Measurements from ENCODE around the gene ITPR3. TPM values are rescaled to one million over a fixed set of nuclear protein-coding genes. Genes with fewer than 3 reads are reported as not detected.

The ITPR3 gene
- total RNA-seq, 4 donors from 2014 or later: 105 to 262 (median 124) TPM

GRCh38 chr6:33668328-33668727 is 47.2 kb downstream of the ITPR3 start:
- intact Hi-C loops (cut with DNase I; ENCODE audit: low total_unique reads) (no loop called here), in situ Hi-C loops (cut with MboI; ENCODE audit: low pct_ligation_motif_present in 1 of 4, low pct_unique_long_range_greater_than_20kb in 1 of 4, low sequenced_read_pairs in 3 of 4) (no loop called here)
- H3K27ac ChIP-seq: peak overlapping the region in 2 of 4 donors; percentile 7 to 21
- peaks cover 0 to 20% (median 0%) of the 10 kb centered on the region in 4 donors for H3K36me3 ChIP-seq
- no peak for TF ChIP-seq POLR2AphosphoS5 (IDR thresholded peaks at IDR 0.05)
- no peak for TF ChIP-seq EP300 (IDR thresholded peaks at IDR 0.05; ENCODE audit: low read depth)
- no peak for TF ChIP-seq POLR2A (IDR thresholded peaks at IDR 0.05)
- TF ChIP-seq CTCF (IDR thresholded peaks at IDR 0.05): no peak
- WGBS, 2 donors (ENCODE audit: low coverage in 1 of 2): 93% methylated on average over 8 of the region's 8 CpGs; no CpG with 5 or more reads in 1 of the 2 donors
- DNase-seq: no peak
- H3K9me3 ChIP-seq: no peaks in the 10 kb centered on the region
- H3K27me3 ChIP-seq: no peaks in the 10 kb centered on the region
- H3K4me1 ChIP-seq: no peaks in the 10 kb centered on the region
- H3K4me3 ChIP-seq: no peak overlapping the region

- H3K27ac ChIP-seq: peak overlapping the region in 2 of 4 donors; percentile 7 to 21
Observed at GRCh38 chr6:33668914-33669313, 47.8 kb downstream of the ITPR3 start.

GRCh38 chr6:33670086-33670660 is 49.1 kb downstream of the ITPR3 start:
- intact Hi-C loops (cut with DNase I; ENCODE audit: low total_unique reads) (no loop called here), in situ Hi-C loops (cut with MboI; ENCODE audit: low pct_ligation_motif_present in 1 of 4, low pct_unique_long_range_greater_than_20kb in 1 of 4, low sequenced_read_pairs in 3 of 4) (no loop called here)
- Histone ChIP-seq H3K4me3 (no peak overlapping the region), H3K27ac (no peak overlapping the region), H3K27me3 (no peaks in the 10 kb centered on the region), H3K4me1 (no peaks in the 10 kb centered on the region), H3K9me3 (no peaks in the 10 kb centered on the region), H3K36me3 (peaks cover 0 to 20% (median 0%) of the 10 kb centered on the region in 4 donors)
- no peak for DNase-seq
- WGBS, 2 donors (ENCODE audit: low coverage in 1 of 2): 95 to 97% methylated on average over 9 to 21 of the region's 21 CpGs
- no peak for TF ChIP-seq CTCF (IDR thresholded peaks at IDR 0.05)
- TF ChIP-seq POLR2A (IDR thresholded peaks at IDR 0.05): no peak
- TF ChIP-seq EP300 (IDR thresholded peaks at IDR 0.05; ENCODE audit: low read depth): no peak
- no peak for TF ChIP-seq POLR2AphosphoS5 (IDR thresholded peaks at IDR 0.05)

More at GRCh38 chr6:33668914-33669313, 47.8 kb downstream of the ITPR3 start:
- H3K36me3 ChIP-seq: peaks cover 0 to 20% (median 0%) of the 10 kb centered on the region in 4 donors
- H3K27me3 ChIP-seq: no peaks in the 10 kb centered on the region
- in situ Hi-C loops (cut with MboI; ENCODE audit: low pct_ligation_motif_present in 1 of 4, low pct_unique_long_range_greater_than_20kb in 1 of 4, low sequenced_read_pairs in 3 of 4) (no loop called here), intact Hi-C loops (cut with DNase I; ENCODE audit: low total_unique reads) (no loop called here)
- no peak overlapping the region for H3K4me3 ChIP-seq
- TF ChIP-seq CTCF (IDR thresholded peaks at IDR 0.05) (no peak), POLR2AphosphoS5 (IDR thresholded peaks at IDR 0.05) (peak in 1 of 3 donors; percentile 8), POLR2A (IDR thresholded peaks at IDR 0.05) (no peak)
- 41% methylated on average over 17 of the region's 17 CpGs; no CpG with 5 or more reads in 1 of the 2 donors for WGBS, 2 donors (ENCODE audit: low coverage in 1 of 2)
- peak; percentile 83 for DNase-seq
- no peaks in the 10 kb centered on the region for H3K4me1 ChIP-seq
- no peaks in the 10 kb centered on the region for H3K9me3 ChIP-seq

GRCh38 chr6:33670971-33671743 is 50.0 kb downstream of the ITPR3 start:
- intact Hi-C loops (cut with DNase I; ENCODE audit: low total_unique reads): no loop called here
- 80 to 100% methylated on average over 2 to 30 of the region's 30 CpGs for WGBS, 2 donors (ENCODE audit: low coverage in 1 of 2)
- no peaks in the 10 kb centered on the region for H3K4me1 ChIP-seq
- DNase-seq: no peak
- TF ChIP-seq POLR2AphosphoS5 (IDR thresholded peaks at IDR 0.05) (no peak), CTCF (IDR thresholded peaks at IDR 0.05) (no peak), EP300 (IDR thresholded peaks at IDR 0.05; ENCODE audit: low read depth) (no peak), POLR2A (IDR thresholded peaks at IDR 0.05) (no peak)
- no peaks in the 10 kb centered on the region for H3K27me3 ChIP-seq
- no peak overlapping the region for H3K27ac ChIP-seq
- H3K9me3 ChIP-seq: no peaks in the 10 kb centered on the region
- H3K36me3 ChIP-seq: peaks cover 0 to 20% (median 0%) of the 10 kb centered on the region in 4 donors
- in situ Hi-C loops (cut with MboI; ENCODE audit: low pct_ligation_motif_present in 1 of 4, low pct_unique_long_range_greater_than_20kb in 1 of 4, low sequenced_read_pairs in 3 of 4): no loop called here
- no peak overlapping the region for H3K4me3 ChIP-seq

Data from transverse colon (tissue), 4 donors.